Body of pancreas (tissue), 4 donors: ENCODE results near the gene RASL11A.

Experiments
- CTCF ChIP-seq, 7 experiments: fragments of 450-650 bp in 4 of 7; fragments of 200-600 bp in 3 of 7; sonication (generic) in 3 of 7; IDR thresholded peaks; one replicate each; pipeline ENCODE4 v1.5.1; 2016 to 2019; ENCODE audit warnings: antibody characterized with exemption in 7 of 7
- POLR2A ChIP-seq, 3 donors: fragments of 450-650 bp; IDR thresholded peaks; one replicate each; pipeline ENCODE4 v1.6.1; 2016; ENCODE audit warnings: antibody characterized with exemption in 3 of 3, mild to moderate bottlenecking in 2 of 3

- TF ChIP-seq CTCF (IDR thresholded peaks at IDR 0.05) = no peak
- TF ChIP-seq POLR2A (IDR thresholded peaks at IDR 0.05) = no peak
Measured at GRCh38 chr13:27245610-27246009, 25.0 kb upstream of the RASL11A start.
